Transverse colon (tissue), 3 donors: ENCODE measurements around the gene FAM117B.

ENCODE experiments used
- CTCF ChIP-seq, 5 experiments: fragments of 200-600 bp in 3 of 5; fragments of 450-650 bp in 2 of 5; sonication (generic) in 3 of 5; IDR thresholded peaks; 1 replicate in 2 of 5; 2 replicates in 3 of 5; pipeline ENCODE4 v1.5.1; 2016 to 2017; ENCODE audit warnings: antibody characterized with exemption in 5 of 5, inconsistent platforms in 3 of 5, mild to moderate bottlenecking in 2 of 5, moderate library complexity in 1 of 5
- EP300 ChIP-seq: sonication (generic); formaldehyde crosslinking; IDR thresholded peaks from one replicate; pipeline ENCODE4 v1.6.1; 2017; ENCODE audit warnings: antibody characterized with exemption, low read depth
- POLR2A ChIP-seq: fragments of 450-650 bp; IDR thresholded peaks from one replicate; pipeline ENCODE4 v1.6.1; 2016; ENCODE audit warnings: antibody characterized with exemption, mild to moderate bottlenecking, moderate library complexity

GRCh38 chr2:202609381-202610145 lies 25.2 kb upstream of the FAM117B start:
- TF ChIP-seq CTCF (IDR thresholded peaks at IDR 0.05) = no peak
- no peak for TF ChIP-seq POLR2A
- no peak for TF ChIP-seq EP300
